ENCODE data around the gene BCL11A.

GRCh38 chr2:60438131-60438530 lies 115.3 kb downstream of the BCL11A start:
- TF ChIP-seq ZNF274 (IDR thresholded peaks at IDR 0.05; ENCODE audit: low read depth, low read length): no peak
- TF ChIP-seq YY1 (IDR thresholded peaks at IDR 0.05; ENCODE audit: insufficient read depth, insufficient read length): no peak
- no peak for TF ChIP-seq SUZ12 (IDR thresholded peaks at IDR 0.05; ENCODE audit: extremely low read depth, insufficient read depth, insufficient read length)
